A673 (cell line): ENCODE measurements around the gene MDK. TPM values are rescaled to one million over a fixed set of nuclear protein-coding genes. Genes with fewer than 3 reads are reported as not detected.

Experiments
- BruUV-seq: library from RNA; stranded (reverse); fragments of 400-500 nt; replicated peaks from 2 replicates; lab custom pipeline; 2021; lab: Mats Ljungman, UMichigan
- CTCF ChIA-PET: fragments of 300-600 bp; sonication (Branson Sonifier 250); formaldehyde crosslinking; loops from one replicate; lab custom pipeline; 2022; ENCODE audit warnings: antibody characterized with exemption; lab: Charles Lee
- POLR2A ChIA-PET: fragments of 300-600 bp; sonication (Branson Sonifier 250); formaldehyde crosslinking; loops from one replicate; lab custom pipeline; 2022; ENCODE audit warnings: antibody characterized with exemption; ENCODE audit not compliant: low non-redundant PET; lab: Charles Lee
- DNase-seq: peaks from one replicate; pipeline ENCODE4 v3.0.0-alpha.2; 2015; ENCODE audit warnings: low spot score
- H3K27ac ChIP-seq: fragments of 200-600 bp; sonication (generic); 2 replicates; pipeline ENCODE4 v1.5.1; 2016; ENCODE audit warnings: mixed run types, low read depth, mild to moderate bottlenecking, mixed read lengths, antibody characterized with exemption, low read length; ENCODE audit not compliant: poor library complexity, severe bottlenecking
- H3K27me3 ChIP-seq: fragments of 200-600 bp; sonication (generic); replicated peaks from 2 replicates; pipeline ENCODE4 v1.6.1; 2017; ENCODE audit warnings: mixed run types, low read depth, mild to moderate bottlenecking, mixed read lengths, antibody characterized with exemption, low read length; ENCODE audit not compliant: insufficient read depth, poor library complexity
- H3K36me3 ChIP-seq: fragments of 200-600 bp; sonication (generic); 2 replicates; pipeline ENCODE4 v1.6.1; 2016; ENCODE audit warnings: mixed run types, mild to moderate bottlenecking, mixed read lengths, antibody characterized with exemption, low read length; ENCODE audit not compliant: insufficient read depth, poor library complexity, severe bottlenecking
- H3K4me1 ChIP-seq: fragments of 200-600 bp; sonication (generic); 2 replicates; pipeline ENCODE4 v1.6.1; 2017; ENCODE audit warnings: mixed run types, mild to moderate bottlenecking, mixed read lengths, antibody characterized with exemption, low read length; ENCODE audit not compliant: insufficient read depth, poor library complexity, severe bottlenecking
- H3K4me3 ChIP-seq: fragments of 200-600 bp; sonication (generic); 2 replicates; pipeline ENCODE4 v1.5.1; 2016; ENCODE audit warnings: low read depth, mixed run types, mild to moderate bottlenecking, mixed read lengths, low read length; ENCODE audit not compliant: poor library complexity, severe bottlenecking
- H3K9me3 ChIP-seq: fragments of 200-600 bp; sonication (generic); 2 replicates; pipeline ENCODE4 v1.6.1; 2016; ENCODE audit warnings: mixed run types, low read depth, mild to moderate bottlenecking, mixed read lengths, antibody characterized with exemption, low read length; ENCODE audit not compliant: poor library complexity, severe bottlenecking
- CTCF ChIP-seq: fragments of 300-800, 200-600 bp; sonication (generic); conservative IDR thresholded peaks from 2 replicates; pipeline ENCODE4 v1.5.1; 2017; ENCODE audit warnings: low read depth, mild to moderate bottlenecking, antibody characterized with exemption, low read length, moderate library complexity, mixed read lengths
- EZH2 ChIP-seq: fragments of 200-600 bp; sonication (generic); IDR thresholded peaks from 2 replicates; pipeline ENCODE4 v1.6.1; 2017; ENCODE audit warnings: borderline replicate concordance, low read depth, mild to moderate bottlenecking, mixed read lengths, antibody characterized with exemption, low read length; ENCODE audit not compliant: poor library complexity, severe bottlenecking
- intact Hi-C: fragments of 100-400 bp; cut with micrococcal nuclease; formaldehyde crosslinking; loops from one replicate; pipeline ENCODE4 v1.10.0; 2022; ENCODE audit not compliant: unreplicated experiment
- total RNA-seq: library from RNA; stranded (reverse); gene quantifications from 2 replicates; pipeline ENCODE4 v1.2.3, GENCODE V29; 2021

The MDK gene
- total RNA-seq, 1 experiment from 2014 or later: 252 TPM

GRCh38 chr11:46408407-46408986, 27.0 kb downstream of the MDK start:
- CTCF ChIA-PET: no interaction called here
- Histone ChIP-seq H3K27ac (no peak overlapping the region), H3K4me1 (no peaks in the 10 kb centered on the region), H3K27me3 (no peaks in the 10 kb centered on the region), H3K36me3 (peaks cover 24% of the 10 kb centered on the region), H3K9me3 (no peaks in the 10 kb centered on the region), H3K4me3 (no peak overlapping the region)
- BruUV-seq: no TSS peak
- no peak for TF ChIP-seq EZH2
- no peak for TF ChIP-seq CTCF
- no peak for DNase-seq
- intact Hi-C loops: no loop called here
- POLR2A ChIA-PET: no interaction called here

GRCh38 chr11:46410021-46410420, 28.6 kb downstream of the MDK start:
- ChIA-PET CTCF (interaction anchor here (0.6 to 0.8 kb wide), 3 partner anchors 21 to 205 kb away, joined by 3 to 4 read pairs (median 3); no protein-coding TSS in a partner anchor), POLR2A (no interaction called here)
- Histone ChIP-seq H3K36me3 (peaks cover 21% of the 10 kb centered on the region), H3K4me1 (peaks cover 12% of the 10 kb centered on the region), H3K9me3 (no peaks in the 10 kb centered on the region), H3K4me3 (no peak overlapping the region), H3K27ac (peak overlapping the region; percentile 8), H3K27me3 (no peaks in the 10 kb centered on the region)
- no TSS peak for BruUV-seq
- peak; percentile 46 for DNase-seq
- TF ChIP-seq EZH2 (no peak), CTCF (peak; percentile 68)
- intact Hi-C loops: no loop called here

- H3K4me1 ChIP-seq: peaks cover 16% of the 10 kb centered on the region
- no peaks in the 10 kb centered on the region for H3K27me3 ChIP-seq
- TF ChIP-seq CTCF (no peak), EZH2 (no peak)
- CTCF ChIA-PET: interaction anchor here (1.4 kb wide), 1 partner anchor 22 kb away, joined by 4 read pairs; no protein-coding TSS in a partner anchor
- DNase-seq: no peak
- no peak overlapping the region for H3K27ac ChIP-seq
- no peak overlapping the region for H3K4me3 ChIP-seq
- BruUV-seq: no TSS peak
- peaks cover 12% of the 10 kb centered on the region for H3K36me3 ChIP-seq
- H3K9me3 ChIP-seq: no peaks in the 10 kb centered on the region
- POLR2A ChIA-PET: interaction anchor here (0.5 kb wide), 1 partner anchor 10 kb away, joined by 9 read pairs; no protein-coding TSS in a partner anchor
- intact Hi-C loops: no loop called here
Measured at GRCh38 chr11:46413760-46414465, 32.4 kb downstream of the MDK start.
